ENCODE data around the gene CASKIN2. TPM values are rescaled to one million over a fixed set of nuclear protein-coding genes. Genes with fewer than 3 reads are reported as not detected.
A peak's percentile ranks its signal among the peaks of the same experiment; 100 is the strongest.

The CASKIN2 gene
- total RNA-seq, 1 donor from 2014 or later = 47.8 TPM

GRCh38 chr17:75557075-75557851 is 41.9 kb upstream of the CASKIN2 start:
- H3K9me3 Mint-ChIP-seq (ENCODE audit: unreplicated experiment) = no peaks in the 10 kb centered on the region
- H3K36me3 Mint-ChIP-seq (ENCODE audit: low read depth, unreplicated experiment) = no peaks in the 10 kb centered on the region
- no peak for DNase-seq (ENCODE audit: low spot score)
- H3K27me3 Mint-ChIP-seq (ENCODE audit: unreplicated experiment) = peaks cover 6% of the 10 kb centered on the region
- TF ChIP-seq CTCF (IDR thresholded peaks at IDR 0.05; ENCODE audit: unreplicated experiment) = no peak
- no peak overlapping the region for H3K27ac Mint-ChIP-seq (ENCODE audit: unreplicated experiment)
- no peak overlapping the region for H3K4me3 Mint-ChIP-seq (ENCODE audit: unreplicated experiment)
- peaks cover 12% of the 10 kb centered on the region for H3K4me1 Mint-ChIP-seq (ENCODE audit: unreplicated experiment)

- H3K27me3 Mint-ChIP-seq (ENCODE audit: unreplicated experiment) = peaks cover 4% of the 10 kb centered on the region
- no peak overlapping the region for H3K27ac Mint-ChIP-seq (ENCODE audit: unreplicated experiment)
- no peak for TF ChIP-seq CTCF (IDR thresholded peaks at IDR 0.05; ENCODE audit: unreplicated experiment)
- H3K9me3 Mint-ChIP-seq (ENCODE audit: unreplicated experiment) = no peaks in the 10 kb centered on the region
- H3K4me1 Mint-ChIP-seq (ENCODE audit: unreplicated experiment) = peaks cover 12% of the 10 kb centered on the region
- no peak for DNase-seq (ENCODE audit: low spot score)
- H3K36me3 Mint-ChIP-seq (ENCODE audit: low read depth, unreplicated experiment) = no peaks in the 10 kb centered on the region
- no peak overlapping the region for H3K4me3 Mint-ChIP-seq (ENCODE audit: unreplicated experiment)
Measured at GRCh38 chr17:75555679-75556153, 40.4 kb upstream of the CASKIN2 start.

- no peaks in the 10 kb centered on the region for H3K9me3 Mint-ChIP-seq (ENCODE audit: unreplicated experiment)
- no peak for DNase-seq (ENCODE audit: low spot score)
- no peaks in the 10 kb centered on the region for H3K36me3 Mint-ChIP-seq (ENCODE audit: low read depth, unreplicated experiment)
- H3K27me3 Mint-ChIP-seq (ENCODE audit: unreplicated experiment) = peaks cover 4% of the 10 kb centered on the region
- H3K27ac Mint-ChIP-seq (ENCODE audit: unreplicated experiment) = no peak overlapping the region
- TF ChIP-seq CTCF (IDR thresholded peaks at IDR 0.05; ENCODE audit: unreplicated experiment) = no peak
- peaks cover 12% of the 10 kb centered on the region for H3K4me1 Mint-ChIP-seq (ENCODE audit: unreplicated experiment)
- no peak overlapping the region for H3K4me3 Mint-ChIP-seq (ENCODE audit: unreplicated experiment)
Measured at GRCh38 chr17:75553295-75554110, 38.2 kb upstream of the CASKIN2 start.

GRCh38 chr17:75552425-75553294 is 37.3 kb upstream of the CASKIN2 start:
- Mint-ChIP-seq H3K27me3 (ENCODE audit: unreplicated experiment) (peaks cover 4% of the 10 kb centered on the region), H3K27ac (ENCODE audit: unreplicated experiment) (peak overlapping the region; percentile 24), H3K36me3 (ENCODE audit: low read depth, unreplicated experiment) (no peaks in the 10 kb centered on the region), H3K4me3 (ENCODE audit: unreplicated experiment) (no peak overlapping the region), H3K4me1 (ENCODE audit: unreplicated experiment) (peaks cover 12% of the 10 kb centered on the region), H3K9me3 (ENCODE audit: unreplicated experiment) (no peaks in the 10 kb centered on the region)
- no peak for DNase-seq (ENCODE audit: low spot score)
- no peak for TF ChIP-seq CTCF (IDR thresholded peaks at IDR 0.05; ENCODE audit: unreplicated experiment)
